A673 (cell line): Measurements from ENCODE around the gene TTC27. TPM values are rescaled to one million over a fixed set of nuclear protein-coding genes. Genes with fewer than 3 reads are reported as not detected.

Experiments used
- BruUV-seq: library from RNA; stranded (reverse); fragments of 400-500 nt; replicated peaks from 2 replicates; lab custom pipeline; 2021; lab: Mats Ljungman, UMichigan
- CTCF ChIA-PET: fragments of 300-600 bp; sonication (Branson Sonifier 250); formaldehyde crosslinking; loops from one replicate; lab custom pipeline; 2022; ENCODE audit warnings: antibody characterized with exemption; lab: Charles Lee
- POLR2A ChIA-PET: fragments of 300-600 bp; sonication (Branson Sonifier 250); formaldehyde crosslinking; loops from one replicate; lab custom pipeline; 2022; ENCODE audit warnings: antibody characterized with exemption; ENCODE audit not compliant: low non-redundant PET; lab: Charles Lee
- DNase-seq: peaks from one replicate; pipeline ENCODE4 v3.0.0-alpha.2; 2015; ENCODE audit warnings: low spot score
- H3K27ac ChIP-seq: fragments of 200-600 bp; sonication (generic); 2 replicates; pipeline ENCODE4 v1.5.1; 2016; ENCODE audit warnings: mixed run types, low read depth, mild to moderate bottlenecking, mixed read lengths, antibody characterized with exemption, low read length; ENCODE audit not compliant: poor library complexity, severe bottlenecking
- H3K27me3 ChIP-seq: fragments of 200-600 bp; sonication (generic); replicated peaks from 2 replicates; pipeline ENCODE4 v1.6.1; 2017; ENCODE audit warnings: mixed run types, low read depth, mild to moderate bottlenecking, mixed read lengths, antibody characterized with exemption, low read length; ENCODE audit not compliant: insufficient read depth, poor library complexity
- H3K36me3 ChIP-seq: fragments of 200-600 bp; sonication (generic); 2 replicates; pipeline ENCODE4 v1.6.1; 2016; ENCODE audit warnings: mixed run types, mild to moderate bottlenecking, mixed read lengths, antibody characterized with exemption, low read length; ENCODE audit not compliant: insufficient read depth, poor library complexity, severe bottlenecking
- H3K4me1 ChIP-seq: fragments of 200-600 bp; sonication (generic); 2 replicates; pipeline ENCODE4 v1.6.1; 2017; ENCODE audit warnings: mixed run types, mild to moderate bottlenecking, mixed read lengths, antibody characterized with exemption, low read length; ENCODE audit not compliant: insufficient read depth, poor library complexity, severe bottlenecking
- H3K4me3 ChIP-seq: fragments of 200-600 bp; sonication (generic); 2 replicates; pipeline ENCODE4 v1.5.1; 2016; ENCODE audit warnings: low read depth, mixed run types, mild to moderate bottlenecking, mixed read lengths, low read length; ENCODE audit not compliant: poor library complexity, severe bottlenecking
- H3K9me3 ChIP-seq: fragments of 200-600 bp; sonication (generic); 2 replicates; pipeline ENCODE4 v1.6.1; 2016; ENCODE audit warnings: mixed run types, low read depth, mild to moderate bottlenecking, mixed read lengths, antibody characterized with exemption, low read length; ENCODE audit not compliant: poor library complexity, severe bottlenecking
- EZH2 ChIP-seq: fragments of 200-600 bp; sonication (generic); IDR thresholded peaks from 2 replicates; pipeline ENCODE4 v1.6.1; 2017; ENCODE audit warnings: borderline replicate concordance, low read depth, mild to moderate bottlenecking, mixed read lengths, antibody characterized with exemption, low read length; ENCODE audit not compliant: poor library complexity, severe bottlenecking
- intact Hi-C: fragments of 100-400 bp; cut with micrococcal nuclease; formaldehyde crosslinking; loops from one replicate; pipeline ENCODE4 v1.10.0; 2022; ENCODE audit not compliant: unreplicated experiment
- total RNA-seq: library from RNA; stranded (reverse); gene quantifications from 2 replicates; pipeline ENCODE4 v1.2.3, GENCODE V29; 2021
- TF ChIP-seq, protein P1 (sequence below): fragments of 300-800, 200-600 bp; sonication (generic); conservative IDR thresholded peaks from 2 replicates; pipeline ENCODE4 v1.5.1; 2017; ENCODE audit warnings: low read depth, mild to moderate bottlenecking, antibody characterized with exemption, low read length, moderate library complexity, mixed read lengths

Gene TTC27
- total RNA-seq, 1 experiment from 2014 or later: 29.8 TPM

DNA sequence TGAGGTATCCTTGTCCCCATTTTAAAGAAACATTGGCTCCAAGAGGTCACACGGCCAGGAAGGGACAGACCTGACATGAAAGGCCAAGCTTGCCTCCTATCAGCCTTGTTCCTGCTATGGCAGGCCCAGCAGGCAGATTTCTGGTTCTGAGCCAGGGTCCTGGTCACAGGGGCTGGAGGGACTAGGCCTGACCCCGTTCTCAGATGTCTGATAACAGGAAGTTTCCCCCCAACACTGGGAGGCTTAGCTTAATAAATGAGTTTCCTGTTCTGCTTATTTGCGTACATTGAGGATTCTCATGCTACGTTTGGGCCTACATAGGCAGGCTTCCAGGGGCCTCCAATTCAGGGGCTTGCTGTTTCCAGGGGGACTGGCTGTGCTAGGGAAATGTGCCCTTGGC is 211.1 kb downstream of the TTC27 start:
- Histone ChIP-seq H3K4me1 (peaks cover 11% of the 10 kb centered on the region), H3K27me3 (no peaks in the 10 kb centered on the region), H3K27ac (no peak overlapping the region), H3K36me3 (no peaks in the 10 kb centered on the region), H3K9me3 (no peaks in the 10 kb centered on the region), H3K4me3 (no peak overlapping the region)
- no peak for TF ChIP-seq EZH2
- TF ChIP-seq, protein P1, sequence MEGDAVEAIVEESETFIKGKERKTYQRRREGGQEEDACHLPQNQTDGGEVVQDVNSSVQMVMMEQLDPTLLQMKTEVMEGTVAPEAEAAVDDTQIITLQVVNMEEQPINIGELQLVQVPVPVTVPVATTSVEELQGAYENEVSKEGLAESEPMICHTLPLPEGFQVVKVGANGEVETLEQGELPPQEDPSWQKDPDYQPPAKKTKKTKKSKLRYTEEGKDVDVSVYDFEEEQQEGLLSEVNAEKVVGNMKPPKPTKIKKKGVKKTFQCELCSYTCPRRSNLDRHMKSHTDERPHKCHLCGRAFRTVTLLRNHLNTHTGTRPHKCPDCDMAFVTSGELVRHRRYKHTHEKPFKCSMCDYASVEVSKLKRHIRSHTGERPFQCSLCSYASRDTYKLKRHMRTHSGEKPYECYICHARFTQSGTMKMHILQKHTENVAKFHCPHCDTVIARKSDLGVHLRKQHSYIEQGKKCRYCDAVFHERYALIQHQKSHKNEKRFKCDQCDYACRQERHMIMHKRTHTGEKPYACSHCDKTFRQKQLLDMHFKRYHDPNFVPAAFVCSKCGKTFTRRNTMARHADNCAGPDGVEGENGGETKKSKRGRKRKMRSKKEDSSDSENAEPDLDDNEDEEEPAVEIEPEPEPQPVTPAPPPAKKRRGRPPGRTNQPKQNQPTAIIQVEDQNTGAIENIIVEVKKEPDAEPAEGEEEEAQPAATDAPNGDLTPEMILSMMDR: no peak
- no TSS peak for BruUV-seq
- intact Hi-C loops: no loop called here
- ChIA-PET CTCF (no interaction called here), POLR2A (no interaction called here)
- DNase-seq: no peak

DNA sequence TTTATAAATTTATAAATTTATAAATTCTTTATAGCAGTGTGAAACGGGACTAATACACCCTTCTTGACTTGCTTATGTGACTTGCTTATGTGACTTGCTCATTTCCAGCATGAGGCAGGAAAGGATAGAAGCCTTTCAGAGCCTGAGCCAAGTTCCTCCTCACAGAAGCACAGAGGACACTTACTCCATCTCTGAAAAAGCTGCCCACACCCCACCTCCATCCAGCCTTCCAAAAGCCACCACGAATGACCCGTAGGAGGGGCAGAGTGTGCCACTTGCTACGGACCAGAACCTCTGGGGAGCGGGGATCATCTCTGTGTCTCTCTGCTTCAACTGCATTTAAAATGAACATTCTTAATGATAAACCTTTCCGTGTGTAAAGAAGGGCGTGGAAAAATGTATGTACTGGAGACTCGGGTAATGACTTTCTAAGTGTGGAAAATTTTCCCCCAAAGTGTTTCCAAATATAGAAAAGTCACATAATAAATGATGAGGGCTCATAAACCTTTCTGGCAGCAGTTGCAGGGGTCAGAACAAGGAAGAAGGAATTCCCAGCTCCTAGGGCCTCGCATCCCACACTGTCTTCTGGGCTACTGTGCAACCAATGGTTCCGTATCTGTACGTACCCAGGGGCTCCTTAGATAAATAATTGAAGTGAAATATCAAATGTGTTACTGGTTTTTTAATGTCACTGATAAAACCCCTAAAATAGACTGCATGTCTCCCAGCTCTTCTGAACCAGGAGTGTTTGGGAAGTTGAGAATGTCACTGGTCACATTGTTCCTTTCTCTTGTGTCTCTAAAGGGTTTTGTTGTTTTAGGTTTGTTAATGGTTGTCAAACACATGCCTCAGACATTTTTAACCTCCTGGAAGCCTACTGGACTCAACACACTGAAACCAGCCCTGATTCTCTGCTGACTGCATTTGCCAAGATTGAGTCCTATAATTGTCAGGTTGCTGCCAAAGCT is 214.4 kb downstream of the TTC27 start:
- no TSS peak for BruUV-seq
- intact Hi-C loops: no loop called here
- Histone ChIP-seq H3K9me3 (no peaks in the 10 kb centered on the region), H3K4me3 (no peak overlapping the region), H3K27ac (no peak overlapping the region), H3K27me3 (no peaks in the 10 kb centered on the region), H3K4me1 (peaks cover 11% of the 10 kb centered on the region), H3K36me3 (no peaks in the 10 kb centered on the region)
- ChIA-PET POLR2A (no interaction called here), CTCF (no interaction called here)
- TF ChIP-seq, protein P1: no peak
- no peak for TF ChIP-seq EZH2
- DNase-seq: no peak

DNA sequence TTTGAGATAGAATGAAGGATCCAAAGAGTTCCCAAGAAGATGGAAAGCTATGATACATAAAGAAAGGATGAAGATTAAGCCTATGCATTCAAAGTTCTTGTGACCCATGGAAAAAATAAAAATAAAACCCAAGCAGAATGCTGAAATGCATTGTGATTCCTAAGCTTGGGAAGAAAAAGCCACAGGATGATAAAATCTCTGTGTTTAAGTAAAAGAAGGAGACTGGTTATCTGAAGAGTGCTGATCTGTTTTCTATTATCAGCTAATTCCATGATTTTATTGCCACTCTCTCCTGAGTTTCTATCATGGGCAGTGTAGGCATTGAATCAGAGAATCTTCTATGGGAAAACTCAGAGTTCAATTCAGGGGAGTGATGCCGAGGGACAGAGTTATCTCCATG is 215.8 kb downstream of the TTC27 start:
- Histone ChIP-seq H3K27ac (no peak overlapping the region), H3K27me3 (no peaks in the 10 kb centered on the region), H3K4me3 (no peak overlapping the region), H3K36me3 (no peaks in the 10 kb centered on the region), H3K9me3 (no peaks in the 10 kb centered on the region), H3K4me1 (peaks cover 8% of the 10 kb centered on the region)
- ChIA-PET CTCF (no interaction called here), POLR2A (no interaction called here)
- intact Hi-C loops: no loop called here
- no TSS peak for BruUV-seq
- TF ChIP-seq EZH2: no peak
- TF ChIP-seq, protein P1: no peak
- DNase-seq: no peak
